ENCODE data around the gene C14orf180. TPM values are rescaled to one million over a fixed set of nuclear protein-coding genes. Genes with fewer than 3 reads are reported as not detected.

C14orf180 gene
- total RNA-seq, 2 donors from 2014 or later: 19.4 TPM; not detected in 1

DNA sequence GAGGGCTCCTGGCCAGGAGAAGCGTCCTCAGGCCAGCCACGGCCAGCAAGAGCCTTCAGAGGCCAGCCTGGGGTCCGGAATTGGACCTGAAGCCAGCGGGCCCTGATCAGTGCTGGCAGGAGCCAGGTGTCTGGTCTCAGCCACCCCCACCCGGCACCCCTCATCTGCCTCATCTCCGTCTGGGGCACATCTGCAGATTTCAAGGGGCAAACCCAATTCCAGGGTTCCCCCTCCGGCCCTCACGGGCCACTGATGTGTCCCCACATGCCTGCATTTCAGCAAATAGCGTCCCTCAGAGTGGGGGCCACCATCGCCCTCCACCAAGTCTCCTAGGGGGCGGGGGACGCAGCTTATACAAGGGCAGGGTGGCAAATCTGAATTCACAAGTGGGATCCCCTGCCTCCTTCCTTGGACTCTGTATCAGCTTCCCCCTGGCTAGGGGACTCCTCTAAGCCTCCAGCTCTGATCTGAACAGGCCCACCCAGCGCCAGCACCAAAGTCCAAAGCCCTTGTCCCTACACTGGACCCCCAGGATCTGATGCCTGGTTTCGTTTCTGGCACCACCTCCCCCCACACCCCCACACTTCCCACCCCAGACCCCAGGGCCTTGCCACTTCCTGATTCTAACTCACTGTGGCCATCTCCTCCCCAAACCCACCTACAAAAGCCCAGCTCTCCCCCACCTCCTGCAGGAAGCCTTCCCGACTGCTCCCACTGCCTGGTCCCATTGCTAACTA, 14.9 kb downstream of the C14orf180 start:
- DNase-seq: peak in 1 of 4 donors; percentile 0
- Histone ChIP-seq H3K4me3 (no peak overlapping the region), H3K4me1 (no peaks in the 10 kb centered on the region), H3K9me3 (no peaks in the 10 kb centered on the region), H3K27ac (no peak overlapping the region), H3K27me3 (no peaks in the 10 kb centered on the region), H3K36me3 (replicated peaks in 1 of 2; ENCODE audit: insufficient read depth in 1 of 2, low read depth in 2 of 2) (no peaks in the 10 kb centered on the region)
- intact Hi-C loops (cut with DNase I): no loop called here
- no peak for ATAC-seq
- WGBS, 2 donors: 71 to 80% methylated on average over 14 to 15 of the region's 15 CpGs
- TF ChIP-seq POLR2A (IDR thresholded peaks at IDR 0.05): no peak
- TF ChIP-seq, protein P1, sequence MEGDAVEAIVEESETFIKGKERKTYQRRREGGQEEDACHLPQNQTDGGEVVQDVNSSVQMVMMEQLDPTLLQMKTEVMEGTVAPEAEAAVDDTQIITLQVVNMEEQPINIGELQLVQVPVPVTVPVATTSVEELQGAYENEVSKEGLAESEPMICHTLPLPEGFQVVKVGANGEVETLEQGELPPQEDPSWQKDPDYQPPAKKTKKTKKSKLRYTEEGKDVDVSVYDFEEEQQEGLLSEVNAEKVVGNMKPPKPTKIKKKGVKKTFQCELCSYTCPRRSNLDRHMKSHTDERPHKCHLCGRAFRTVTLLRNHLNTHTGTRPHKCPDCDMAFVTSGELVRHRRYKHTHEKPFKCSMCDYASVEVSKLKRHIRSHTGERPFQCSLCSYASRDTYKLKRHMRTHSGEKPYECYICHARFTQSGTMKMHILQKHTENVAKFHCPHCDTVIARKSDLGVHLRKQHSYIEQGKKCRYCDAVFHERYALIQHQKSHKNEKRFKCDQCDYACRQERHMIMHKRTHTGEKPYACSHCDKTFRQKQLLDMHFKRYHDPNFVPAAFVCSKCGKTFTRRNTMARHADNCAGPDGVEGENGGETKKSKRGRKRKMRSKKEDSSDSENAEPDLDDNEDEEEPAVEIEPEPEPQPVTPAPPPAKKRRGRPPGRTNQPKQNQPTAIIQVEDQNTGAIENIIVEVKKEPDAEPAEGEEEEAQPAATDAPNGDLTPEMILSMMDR (IDR thresholded peaks at IDR 0.05): no peak

DNA sequence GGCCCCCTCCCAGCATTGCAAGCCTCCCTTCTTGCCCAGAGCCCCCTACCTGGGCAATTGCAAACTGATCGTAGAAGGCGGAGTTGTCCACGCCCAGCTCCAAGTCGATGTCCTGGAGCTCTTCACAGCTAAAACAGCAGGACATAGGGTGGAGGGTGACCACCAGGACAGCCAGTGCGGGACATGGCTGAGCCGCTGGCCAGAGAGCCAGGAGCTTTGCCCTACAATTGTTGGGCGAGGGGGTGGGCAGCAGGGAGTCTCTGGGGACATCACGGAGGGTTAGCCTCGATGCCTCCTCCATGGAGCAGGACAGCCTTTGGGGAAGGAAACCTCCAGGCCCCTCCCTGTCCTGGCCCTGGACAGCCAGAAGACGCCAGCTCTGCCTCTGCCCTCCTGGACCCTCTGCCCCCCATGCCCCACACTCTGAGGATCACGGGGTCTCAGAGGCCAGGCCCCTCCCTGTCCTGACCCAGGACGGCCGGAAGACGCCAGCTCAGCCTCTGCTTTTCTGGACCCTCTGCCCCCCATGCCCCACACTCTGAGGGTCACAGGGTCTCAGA, 15.6 kb downstream of the C14orf180 start:
- ATAC-seq: no peak
- WGBS, 2 donors: 70 to 73% methylated on average over 9 to 13 of the region's 14 CpGs

DNA sequence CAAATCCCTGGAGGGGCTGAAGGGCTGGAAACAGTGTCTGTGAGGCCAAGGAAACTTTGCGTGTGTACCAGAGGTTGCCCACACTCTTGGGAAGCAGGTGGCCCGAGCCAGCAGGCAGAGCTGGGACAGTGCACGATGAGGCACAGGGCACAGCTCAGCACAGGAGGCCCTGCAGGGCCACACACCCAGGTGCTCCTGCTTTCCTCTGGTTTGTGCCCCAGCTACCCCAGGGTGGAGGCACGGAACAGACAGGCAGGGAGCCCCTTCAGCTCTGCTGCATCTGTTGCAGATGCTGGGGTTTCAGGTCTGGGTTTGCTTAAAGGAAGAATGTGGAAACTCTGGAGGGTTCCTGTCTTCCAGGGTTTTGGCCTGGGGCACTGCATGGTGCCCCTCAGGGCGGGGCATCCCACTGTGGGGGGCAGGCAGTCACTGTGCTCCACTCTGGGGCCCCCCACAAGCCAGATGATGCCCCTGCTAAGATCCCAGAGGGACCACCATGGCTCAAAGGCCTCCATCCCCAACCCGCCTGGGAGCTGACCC, 16.4 kb downstream of the C14orf180 start:
- intact Hi-C loops (cut with DNase I): no loop called here
- Histone ChIP-seq H3K4me1 (no peaks in the 10 kb centered on the region), H3K27me3 (no peaks in the 10 kb centered on the region), H3K4me3 (no peak overlapping the region), H3K27ac (no peak overlapping the region), H3K9me3 (no peaks in the 10 kb centered on the region), H3K36me3 (replicated peaks in 1 of 2; ENCODE audit: insufficient read depth in 1 of 2, low read depth in 2 of 2) (no peaks in the 10 kb centered on the region)
- no peak for TF ChIP-seq POLR2A (IDR thresholded peaks at IDR 0.05)
- TF ChIP-seq, protein P1 (IDR thresholded peaks at IDR 0.05): no peak
- ATAC-seq (no peak), DNase-seq (peak in 1 of 4 donors; percentile 2)
- WGBS, 2 donors: 55 to 72% methylated on average over 3 to 6 of the region's 6 CpGs

More for the DNA sequence above, 15.6 kb downstream of the C14orf180 start:
- TF ChIP-seq, protein P1 (IDR thresholded peaks at IDR 0.05): no peak
- no peak for TF ChIP-seq POLR2A (IDR thresholded peaks at IDR 0.05)
- Histone ChIP-seq H3K4me1 (no peaks in the 10 kb centered on the region), H3K9me3 (no peaks in the 10 kb centered on the region), H3K36me3 (replicated peaks in 1 of 2; ENCODE audit: insufficient read depth in 1 of 2, low read depth in 2 of 2) (no peaks in the 10 kb centered on the region), H3K27me3 (no peaks in the 10 kb centered on the region), H3K27ac (no peak overlapping the region), H3K4me3 (no peak overlapping the region)
- intact Hi-C loops (cut with DNase I): no loop called here
- peak in 1 of 4 donors; percentile 2 for DNase-seq

DNA sequence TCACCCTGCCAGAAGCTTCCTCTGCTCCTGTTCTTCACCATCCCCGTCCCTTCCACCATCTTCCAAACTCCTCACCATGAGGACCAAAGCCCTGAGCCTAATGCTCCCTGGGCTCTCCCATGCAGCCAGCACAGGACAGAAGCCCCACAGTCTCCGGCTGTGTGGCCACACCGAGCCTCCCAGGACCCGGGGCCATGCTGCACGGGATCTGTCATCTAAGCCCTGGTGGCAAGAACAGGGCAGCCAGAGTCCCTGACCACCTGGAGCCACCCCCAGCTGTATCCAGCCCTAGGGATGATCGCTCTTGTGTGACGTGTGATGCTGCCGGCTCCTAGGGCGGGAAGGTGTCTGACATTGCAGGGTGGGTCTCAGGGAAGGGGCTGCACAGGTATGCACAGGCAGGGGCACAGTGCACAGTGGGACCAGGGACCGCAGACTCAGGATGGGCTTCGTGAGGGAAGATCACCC, 16.9 kb downstream of the C14orf180 start:
- no peak for DNase-seq
- H3K36me3 ChIP-seq (replicated peaks in 1 of 2; ENCODE audit: insufficient read depth in 1 of 2, low read depth in 2 of 2): no peaks in the 10 kb centered on the region

More for the DNA sequence above, 16.9 kb downstream of the C14orf180 start:
- no peak overlapping the region for H3K27ac ChIP-seq
- H3K4me1 ChIP-seq: no peaks in the 10 kb centered on the region
- intact Hi-C loops (cut with DNase I): no loop called here
- no peaks in the 10 kb centered on the region for H3K27me3 ChIP-seq
- WGBS, 2 donors: 72 to 76% methylated on average over 9 to 11 of the region's 11 CpGs
- no peak for ATAC-seq
- H3K9me3 ChIP-seq: no peaks in the 10 kb centered on the region
- no peak for TF ChIP-seq POLR2A (IDR thresholded peaks at IDR 0.05)
- TF ChIP-seq, protein P1 (IDR thresholded peaks at IDR 0.05): no peak
- no peak overlapping the region for H3K4me3 ChIP-seq
